Muscle layer of duodenum (tissue), 2 donors: ENCODE results near the gene AGAP2.

Experiments used
- H3K27ac ChIP-seq: one replicate; pipeline ENCODE4 v1.7.0; 2013; ENCODE audit warnings: mild to moderate bottlenecking, low read length
- H3K27me3 ChIP-seq: one replicate; pipeline ENCODE4 v1.7.0; 2013; ENCODE audit warnings: low read depth, mild to moderate bottlenecking, control low read depth, low read length
- H3K36me3 ChIP-seq, 2 donors: one replicate each; pipeline ENCODE4 v1.7.0; 2013; ENCODE audit warnings: low read length in 2 of 2, control low read depth in 1 of 2, mild to moderate bottlenecking in 1 of 2; ENCODE audit not compliant: insufficient read depth in 2 of 2, control insufficient read depth in 1 of 2
- H3K4me1 ChIP-seq, 2 donors: one replicate each; pipeline ENCODE4 v1.7.0; 2013; ENCODE audit warnings: low read length in 2 of 2, mild to moderate bottlenecking in 2 of 2, control low read depth in 1 of 2, moderate library complexity in 1 of 2; ENCODE audit not compliant: insufficient read depth in 2 of 2, control insufficient read depth in 1 of 2
- H3K4me3 ChIP-seq, 2 donors: one replicate each; pipeline ENCODE4 v1.7.0; 2013; ENCODE audit warnings: low read length in 2 of 2, low read depth in 1 of 2, mild to moderate bottlenecking in 1 of 2
- H3K9me3 ChIP-seq, 2 donors: one replicate each; pipeline ENCODE4 v1.7.0; 2013; ENCODE audit warnings: low read length in 2 of 2, control low read depth in 1 of 2, mild to moderate bottlenecking in 1 of 2; ENCODE audit not compliant: control insufficient read depth in 1 of 2
- donor health status: healthy.

AGAP2 gene

DNA sequence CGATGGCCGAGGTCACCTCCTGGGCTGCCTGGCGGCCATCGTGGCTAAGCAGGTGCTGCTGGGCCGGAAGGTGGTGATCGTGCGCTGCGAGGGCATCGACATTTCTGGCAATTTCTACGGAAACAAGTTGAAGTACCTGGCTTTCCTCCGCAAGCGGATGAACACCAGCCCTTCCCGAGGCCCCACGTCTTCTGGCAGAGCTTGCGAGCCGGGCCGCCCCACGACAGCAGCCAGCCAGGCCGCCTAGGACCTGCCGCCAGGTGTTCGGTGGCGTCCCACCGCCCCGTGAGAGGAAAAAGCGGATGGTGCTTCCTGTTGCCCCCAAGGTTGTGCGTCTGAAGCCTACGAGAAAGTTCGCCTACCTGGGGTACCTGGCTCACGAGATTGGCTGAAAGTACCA is 63.9 kb downstream of the AGAP2 start:
- H3K9me3 ChIP-seq: no peaks in the 10 kb centered on the region
- no peaks in the 10 kb centered on the region for H3K27me3 ChIP-seq
- H3K4me3 ChIP-seq: no peak overlapping the region
- no peaks in the 10 kb centered on the region for H3K4me1 ChIP-seq
- H3K36me3 ChIP-seq: no peaks in the 10 kb centered on the region
- H3K27ac ChIP-seq: no peak overlapping the region
